ENCODE results near the gene JCAD.
A peak's percentile ranks its signal among the peaks of the same experiment; 100 is the strongest.

Gene JCAD

DNA sequence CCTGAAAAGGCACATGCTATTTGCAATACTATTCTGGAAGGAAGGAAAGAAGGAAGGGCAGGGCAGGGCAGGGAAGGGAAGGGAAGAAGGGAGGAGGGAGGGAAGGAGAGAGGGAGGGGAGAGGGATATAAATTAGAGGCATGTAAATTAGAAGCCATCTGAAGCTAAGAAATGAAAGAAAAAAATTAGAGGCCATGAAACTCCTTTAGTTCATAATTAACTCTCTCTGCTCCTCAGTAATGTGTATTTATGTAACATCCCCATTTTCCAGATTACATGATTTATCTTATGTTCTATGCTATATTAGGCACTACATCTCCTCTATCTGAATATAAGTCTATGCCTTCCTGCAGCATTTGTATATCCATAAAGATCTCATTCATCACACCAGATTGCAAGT, 12.7 kb upstream of the JCAD start:
- DNase-seq: no peak

DNA sequence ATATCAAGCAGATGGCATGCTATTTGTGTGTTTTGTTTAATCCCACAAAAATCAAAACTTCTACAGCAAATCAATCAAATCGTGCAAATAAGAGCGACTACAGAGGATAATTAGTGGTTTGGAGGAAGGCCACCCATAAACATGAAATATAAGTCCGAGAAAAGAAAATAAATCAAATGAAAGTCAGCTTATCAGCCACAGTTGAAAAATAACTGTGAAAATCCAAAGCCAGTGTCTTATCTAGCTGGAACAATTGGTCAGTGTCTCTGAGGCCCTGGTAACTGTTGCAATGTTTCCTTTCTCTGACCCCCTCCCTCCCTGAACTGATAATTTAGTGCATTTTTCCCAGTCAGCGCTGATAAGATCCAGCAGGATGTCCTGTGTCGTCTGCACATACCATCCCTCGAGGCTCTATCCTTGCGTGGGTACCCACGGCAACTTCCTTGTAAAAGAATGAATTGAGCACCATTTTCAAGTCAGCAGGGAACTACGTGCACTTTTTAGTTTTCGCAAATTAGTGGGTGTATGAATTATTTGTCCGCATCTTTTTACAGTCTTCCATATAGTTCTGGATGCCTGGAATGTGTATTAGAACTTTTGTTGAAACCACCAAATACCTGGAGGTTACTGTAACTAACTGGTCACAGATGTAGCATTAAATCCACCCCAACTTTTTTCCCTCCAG, 10.8 kb upstream of the JCAD start:
- no peak for DNase-seq

DNA sequence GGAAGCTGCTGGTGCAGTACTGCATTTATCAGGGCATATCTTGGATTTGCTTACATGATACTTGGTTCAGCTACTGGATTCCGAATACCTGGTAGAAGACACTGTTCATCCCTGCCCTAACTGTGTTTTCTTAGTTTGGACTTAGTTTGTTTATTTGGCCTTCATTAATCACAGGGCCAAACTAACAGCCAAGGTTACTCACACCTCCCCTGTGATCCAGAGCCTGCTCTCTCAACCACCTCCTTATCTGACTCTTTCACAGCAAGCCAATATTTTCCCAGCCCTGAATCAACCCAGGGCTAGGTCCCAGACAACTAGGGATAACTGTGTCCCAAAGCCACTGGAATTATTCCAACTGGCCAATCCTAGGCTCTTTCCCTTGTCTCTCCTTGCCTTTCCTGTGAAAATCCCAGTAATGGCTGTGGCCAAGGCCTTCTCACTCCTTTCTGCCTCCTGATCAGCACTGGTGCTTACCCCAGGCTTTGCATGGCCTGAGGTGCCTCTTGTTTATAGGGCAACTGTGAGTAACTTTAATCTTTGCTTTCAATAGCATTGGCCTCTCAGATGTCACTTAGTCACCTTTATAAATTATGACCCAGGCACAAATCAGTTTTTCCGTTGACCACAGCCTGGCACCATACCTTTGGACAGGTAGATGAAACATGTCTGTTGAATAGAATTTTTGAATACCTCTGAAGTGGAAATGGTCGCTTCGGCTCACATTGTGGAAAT, 9.3 kb upstream of the JCAD start:
- DNase-seq: no peak

DNA sequence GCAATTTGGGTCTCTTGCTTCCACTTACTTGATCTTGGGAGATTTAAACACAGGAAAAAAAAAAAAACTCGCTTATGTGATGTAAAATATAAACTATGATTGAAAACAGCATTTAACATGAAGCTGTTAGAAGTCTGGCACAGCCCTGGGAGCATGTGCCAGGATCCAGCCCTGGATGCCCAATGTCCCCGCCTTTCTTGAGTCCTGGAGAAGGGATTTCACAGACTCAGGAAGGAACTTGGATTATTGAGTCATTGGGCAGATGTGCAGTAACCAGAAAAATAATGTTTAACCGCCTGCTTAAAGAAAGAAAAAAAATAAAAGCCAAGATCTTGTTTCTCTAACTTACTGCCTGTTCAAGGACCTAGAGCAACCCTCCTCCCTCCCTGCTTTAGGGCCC, 3.7 kb upstream of the JCAD start:
- no peak for DNase-seq

DNA sequence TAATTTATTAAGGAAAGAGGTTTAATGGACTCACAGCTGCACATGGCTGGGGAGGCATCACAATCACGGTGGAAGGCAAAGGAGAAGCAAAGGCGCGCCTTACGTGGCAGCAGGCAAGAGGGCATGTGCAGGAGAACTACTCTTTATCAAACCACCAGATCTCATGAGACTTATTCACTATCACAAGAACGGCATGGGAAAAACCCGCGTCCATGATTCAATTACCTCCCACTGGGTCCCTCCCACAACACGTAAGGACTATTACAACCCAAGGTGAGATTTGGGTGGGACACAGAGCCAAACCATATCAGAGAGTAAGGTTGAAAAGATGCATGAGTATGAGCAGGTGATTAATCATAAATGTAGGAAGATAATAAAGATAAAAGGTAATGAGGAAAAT, 3.2 kb upstream of the JCAD start:
- no peak for DNase-seq

DNA sequence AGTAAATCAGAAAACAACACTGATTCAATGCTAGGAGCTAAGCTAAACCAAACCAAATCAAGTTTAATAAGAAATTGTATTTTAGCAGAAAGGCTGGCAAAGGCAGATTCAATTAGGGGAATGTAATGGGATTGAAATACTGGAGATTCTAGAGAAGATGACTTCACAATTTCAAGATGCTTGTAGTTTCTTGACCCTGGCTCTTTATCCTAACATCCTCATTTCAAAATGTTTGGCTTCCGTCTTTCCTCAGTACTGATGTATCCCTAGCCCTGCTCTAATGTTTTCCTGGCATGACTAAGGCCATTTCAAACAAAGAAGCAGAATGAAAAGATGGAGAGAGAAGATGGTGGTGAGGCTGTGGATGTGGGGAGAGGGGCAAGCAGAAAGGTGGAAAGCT, 2.7 kb upstream of the JCAD start:
- no peak for DNase-seq

DNA sequence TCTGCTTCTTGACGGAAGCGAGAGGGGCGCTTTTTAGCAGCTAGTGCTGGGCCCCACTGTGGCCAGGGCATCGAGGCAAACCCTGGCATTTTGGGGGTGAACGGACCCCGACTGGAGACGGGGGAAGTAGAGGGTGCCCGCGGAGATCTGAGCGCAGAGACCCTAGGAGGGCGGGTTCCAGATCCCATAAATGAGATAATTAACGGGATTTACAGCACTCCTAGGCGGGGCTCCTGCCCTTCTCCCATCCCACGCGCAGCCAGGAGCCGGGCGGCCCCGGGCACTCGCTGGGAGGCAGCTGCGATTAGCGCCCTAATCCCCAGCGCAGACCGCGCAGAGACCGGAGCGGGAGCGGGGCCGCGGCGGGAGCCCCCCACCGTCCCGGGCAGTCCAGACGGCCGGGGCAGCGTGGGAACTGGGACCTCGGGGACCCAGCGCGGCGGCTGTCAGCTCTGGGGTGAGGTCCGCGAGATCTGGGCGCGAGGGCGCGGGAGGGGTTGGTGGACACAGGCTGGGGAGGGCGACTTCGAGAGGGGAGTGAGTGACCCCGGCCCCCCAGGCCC, 735 bp downstream of the JCAD start:
- peak; percentile 27 for DNase-seq

DNA sequence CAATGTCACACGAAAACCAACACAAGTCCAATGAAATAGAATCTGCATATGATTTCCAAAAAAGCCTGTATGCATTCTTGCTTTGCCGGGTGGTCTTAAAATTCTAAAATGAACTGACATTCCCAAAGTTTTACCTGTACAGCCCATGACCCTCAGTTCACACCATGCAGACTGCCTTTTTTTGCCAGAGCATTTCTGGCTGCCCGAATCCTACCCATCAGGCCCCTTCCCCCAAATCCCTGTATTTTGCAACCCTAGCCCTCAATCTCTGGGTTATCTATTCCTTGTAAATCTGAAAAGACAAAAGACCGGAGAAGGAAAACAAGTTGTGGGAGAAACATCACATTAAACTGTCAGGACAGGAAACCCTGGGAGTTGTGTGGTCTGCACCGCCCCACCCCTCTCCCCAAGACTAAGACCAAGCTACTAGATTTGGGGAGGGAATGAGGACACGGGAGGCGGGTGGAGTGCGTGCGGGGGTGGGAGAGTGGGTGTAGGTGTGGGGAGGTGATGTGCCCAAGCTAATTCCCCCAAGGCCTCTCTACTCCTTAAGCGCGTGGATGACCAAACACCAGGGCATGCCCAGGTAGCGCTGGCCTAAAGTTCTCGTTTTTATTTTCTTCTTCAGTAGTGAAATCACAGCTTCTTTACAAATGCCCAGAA, 1.4 kb downstream of the JCAD start:
- no peak for DNase-seq

DNA sequence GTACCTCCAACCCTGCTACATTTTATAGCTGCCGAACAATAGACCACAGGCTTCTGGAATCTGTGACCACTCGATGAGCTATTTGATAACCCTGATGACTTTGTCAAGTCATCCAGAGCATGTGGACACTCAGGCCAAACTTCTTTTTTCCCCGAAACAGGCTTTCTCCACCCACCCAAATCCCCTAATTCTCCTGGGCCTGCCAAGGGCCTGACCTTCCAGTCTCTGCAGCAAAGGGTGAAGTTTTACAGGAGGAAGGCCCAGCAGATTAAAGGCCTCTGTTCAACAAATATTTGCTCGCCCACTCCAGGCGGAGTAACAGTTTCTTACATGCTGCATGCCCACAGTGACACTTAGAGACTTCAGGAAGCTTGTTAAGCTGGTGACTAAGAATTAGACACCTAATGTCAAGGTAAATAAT, 2.0 kb downstream of the JCAD start:
- no peak for DNase-seq

DNA sequence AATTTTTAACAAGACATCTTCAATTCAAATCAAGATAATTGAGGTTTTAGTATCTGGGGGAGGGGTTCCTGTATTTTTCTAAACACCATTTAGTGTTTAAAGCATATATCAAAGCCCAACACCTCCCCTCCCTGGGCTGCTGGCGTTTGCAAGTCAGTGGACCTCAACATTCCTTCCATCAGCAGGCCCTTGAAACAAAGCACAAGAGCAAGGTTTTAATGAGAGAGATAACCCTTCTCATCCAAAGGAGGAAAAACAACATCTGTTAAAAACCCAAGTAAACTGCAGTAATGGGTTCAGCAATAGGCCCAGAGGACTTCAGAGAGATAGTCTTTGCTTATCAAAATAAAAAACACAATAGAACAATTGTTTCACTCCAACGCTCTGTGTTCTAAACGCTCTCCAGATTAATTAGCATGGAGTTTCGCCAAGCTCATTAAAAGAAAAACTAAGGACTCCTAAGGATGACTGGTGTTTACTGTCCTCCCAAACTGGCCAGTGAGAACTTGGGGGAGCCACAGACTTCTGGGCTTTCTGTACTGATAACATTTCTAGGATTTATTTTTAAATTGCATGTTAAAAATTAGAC, 2.5 kb downstream of the JCAD start:
- no peak for DNase-seq

DNA sequence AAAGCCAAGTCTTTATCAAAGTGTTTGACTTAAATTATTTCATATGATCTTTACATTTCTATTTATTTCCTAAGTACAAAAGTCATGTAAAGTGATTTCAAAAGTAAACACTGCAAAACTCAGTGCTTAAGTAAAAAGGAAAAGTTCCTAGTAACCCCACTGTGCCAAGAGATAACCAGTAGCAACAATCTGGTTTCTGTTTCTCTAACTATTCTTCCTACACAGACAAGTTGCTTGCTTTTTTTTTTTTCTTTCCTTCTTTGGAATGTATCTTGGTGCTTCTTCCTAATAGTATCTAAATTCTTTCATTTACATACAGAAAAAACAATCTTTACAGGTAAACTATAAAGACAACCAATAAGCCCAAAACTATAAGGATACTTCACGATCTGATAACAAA, 3.1 kb downstream of the JCAD start:
- no peak for DNase-seq

DNA sequence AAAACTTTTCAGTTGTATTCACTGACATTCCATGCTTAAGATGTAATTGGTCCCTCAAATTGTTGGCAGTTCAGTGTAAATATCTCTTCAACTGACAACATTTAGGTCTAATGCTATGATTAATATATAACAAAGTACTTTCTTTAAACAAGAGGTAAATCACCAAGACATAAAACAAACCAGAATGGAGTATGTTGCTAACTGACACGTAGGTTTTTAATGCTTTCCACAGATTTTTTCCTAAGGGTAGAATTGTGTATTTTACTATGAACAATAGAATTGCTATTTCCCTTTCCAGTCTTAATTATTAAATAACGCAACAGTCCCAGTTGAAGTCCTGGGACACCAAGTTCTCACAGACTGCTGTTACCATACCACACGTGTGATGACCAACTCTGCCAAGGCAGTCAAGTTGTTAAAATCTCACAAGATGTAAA, 4.1 kb downstream of the JCAD start:
- no peak for DNase-seq

DNA sequence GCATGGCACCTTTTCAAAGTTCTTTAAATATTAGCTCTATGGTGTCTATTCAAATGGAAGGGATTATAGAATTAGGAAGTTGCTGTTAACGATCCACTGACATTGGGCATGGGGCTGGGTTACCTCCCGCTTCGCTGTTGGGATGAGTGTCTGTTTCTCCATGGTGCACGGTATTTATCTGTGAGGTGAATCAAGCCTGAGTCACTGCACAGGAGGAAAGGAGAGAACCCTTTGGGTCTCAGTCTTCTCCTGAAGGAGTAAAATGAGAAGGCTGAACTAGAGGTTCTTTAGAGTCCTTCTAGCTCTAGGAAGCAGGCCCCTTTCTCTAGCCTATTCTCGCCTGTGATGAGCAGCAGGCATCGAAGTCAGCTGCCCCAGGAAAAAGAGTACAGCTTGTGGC, 7.3 kb downstream of the JCAD start:
- no peak for DNase-seq

DNA sequence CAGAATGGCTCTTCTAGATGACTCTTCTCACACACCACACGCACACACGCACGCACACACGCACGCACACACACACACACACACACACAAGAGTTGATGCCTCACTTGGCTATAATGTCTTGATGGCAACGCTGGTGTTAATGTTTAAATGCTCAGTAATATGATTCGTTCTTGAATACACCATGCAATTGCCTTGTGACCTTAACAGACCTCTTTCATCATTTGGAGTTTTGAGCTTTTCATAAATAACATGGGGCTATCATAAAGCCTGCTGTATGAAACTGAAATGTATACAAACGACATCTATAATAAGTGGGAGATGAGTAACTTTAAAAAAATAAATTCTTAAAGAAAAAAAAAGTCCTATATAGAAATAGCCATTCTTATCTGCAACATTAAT, 8.2 kb downstream of the JCAD start:
- DNase-seq: no peak

DNA sequence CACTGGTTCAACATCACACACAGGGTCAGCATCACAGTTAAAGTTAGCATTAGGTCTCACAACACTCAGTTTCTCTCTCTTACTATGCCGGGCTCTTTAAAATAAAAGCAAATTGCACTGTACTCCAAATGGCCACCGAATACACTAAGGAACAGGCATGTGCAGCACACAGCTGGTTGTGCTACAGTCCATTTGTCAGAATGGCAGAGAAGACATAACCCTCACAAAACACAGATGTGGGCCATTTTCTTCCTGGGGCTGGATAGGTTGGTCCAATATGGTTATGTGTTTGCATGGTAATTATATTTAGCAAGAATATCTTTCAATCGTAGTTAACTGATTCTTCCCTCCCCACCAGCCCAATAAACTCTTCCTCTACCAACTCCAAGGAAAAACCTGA, 9.0 kb downstream of the JCAD start:
- no peak for DNase-seq

DNA sequence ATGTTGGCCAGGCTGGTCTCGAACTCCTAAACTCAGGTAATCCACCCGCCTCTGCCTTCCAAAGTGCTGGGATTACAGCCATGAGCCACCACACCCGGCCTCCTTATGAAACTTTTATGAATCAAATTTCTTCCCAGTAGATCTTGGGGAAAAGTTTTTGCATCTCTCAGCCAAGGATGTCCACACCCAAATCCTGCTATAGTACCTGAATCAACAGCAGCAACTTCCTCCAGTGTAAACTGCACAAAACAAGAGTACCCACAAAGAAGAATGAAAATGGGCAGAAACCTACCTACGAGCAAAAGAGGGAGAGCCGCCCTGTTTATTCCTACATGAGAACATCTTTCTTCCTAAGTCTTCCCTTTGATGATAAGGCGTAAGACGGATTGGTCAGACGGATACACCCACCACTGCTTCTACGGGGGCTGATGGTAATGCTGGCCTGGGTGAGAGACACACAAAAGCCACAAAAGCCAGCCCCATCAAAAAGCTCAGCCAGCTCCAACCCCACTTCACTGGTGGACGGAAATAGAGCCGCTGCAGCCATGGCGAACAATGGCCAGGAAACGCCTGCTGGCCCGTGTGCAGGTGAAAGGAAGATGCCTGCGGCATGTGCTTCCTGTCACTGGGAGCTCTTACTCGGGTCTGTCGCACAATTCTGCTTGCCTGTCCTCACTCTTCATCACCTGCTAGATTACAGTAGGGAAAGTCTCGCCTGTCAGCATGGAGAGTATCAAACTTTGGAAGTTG, 10.4 kb downstream of the JCAD start:
- no peak for DNase-seq

DNA sequence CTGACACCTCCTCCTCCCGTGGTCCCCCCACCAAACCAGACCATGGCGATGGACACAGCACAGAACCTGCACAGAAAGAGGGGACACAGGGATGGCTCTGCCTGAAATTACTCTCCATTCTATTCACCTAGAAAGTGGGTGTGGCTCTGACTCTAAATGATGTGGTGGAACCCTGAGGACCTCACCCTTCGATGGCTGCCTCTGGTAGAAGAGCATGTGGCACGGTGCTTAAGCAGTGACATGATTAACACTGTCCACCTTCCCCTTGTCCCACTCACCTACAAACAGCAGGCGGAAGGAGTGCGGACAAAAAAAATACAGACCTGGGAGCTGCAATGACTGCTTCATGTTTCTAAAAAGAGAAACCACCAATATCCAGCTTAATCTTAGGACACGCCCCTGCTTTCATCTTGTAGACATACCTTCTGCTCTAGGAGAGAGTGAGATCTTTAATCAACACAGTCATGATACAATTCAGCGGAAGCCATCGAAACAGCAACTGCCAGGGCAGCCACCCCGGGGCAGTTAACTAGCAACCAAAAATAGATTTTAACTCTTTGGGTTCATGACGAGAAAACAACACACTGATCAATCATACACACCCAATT, 11.4 kb downstream of the JCAD start:
- no peak for DNase-seq

DNA sequence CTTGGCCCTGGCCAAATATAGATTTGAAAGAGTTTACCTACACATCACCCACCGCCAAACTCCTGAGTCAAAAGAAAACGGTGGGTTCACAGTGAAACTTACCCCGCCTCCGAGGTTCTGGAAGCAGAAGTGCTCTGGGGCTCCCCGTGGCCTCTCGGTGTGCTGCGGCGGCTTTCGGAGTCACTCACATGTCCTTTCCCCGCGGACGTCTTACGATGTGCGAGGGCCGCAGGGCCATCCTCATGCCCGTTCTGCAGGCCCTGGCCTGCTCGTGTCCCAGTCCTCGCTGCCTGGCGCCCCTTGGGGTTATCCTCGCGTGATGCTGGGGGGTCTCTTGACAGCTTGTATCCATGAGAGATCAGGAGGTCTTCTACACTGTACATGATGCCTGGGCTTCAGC, 12.0 kb downstream of the JCAD start:
- no peak for DNase-seq

DNA sequence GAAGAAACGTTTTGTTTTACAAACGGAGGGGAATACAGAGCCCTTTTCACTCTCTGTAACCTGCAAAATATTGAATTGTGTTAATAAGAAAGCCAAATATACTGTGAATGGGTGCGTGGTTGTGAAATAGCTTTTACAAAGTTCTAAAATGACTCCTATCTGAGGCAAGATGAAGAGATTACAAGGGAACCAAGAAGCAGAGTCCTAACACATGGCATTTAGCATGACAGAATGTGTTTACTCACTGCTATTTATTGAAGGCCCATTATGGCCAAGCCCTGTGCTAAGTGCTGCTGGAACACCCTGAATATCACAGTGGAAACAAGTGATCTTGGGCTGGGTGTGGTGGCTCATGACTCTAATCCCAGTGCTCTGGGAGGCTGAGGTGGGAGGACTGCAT, 12.9 kb downstream of the JCAD start:
- DNase-seq: no peak

DNA sequence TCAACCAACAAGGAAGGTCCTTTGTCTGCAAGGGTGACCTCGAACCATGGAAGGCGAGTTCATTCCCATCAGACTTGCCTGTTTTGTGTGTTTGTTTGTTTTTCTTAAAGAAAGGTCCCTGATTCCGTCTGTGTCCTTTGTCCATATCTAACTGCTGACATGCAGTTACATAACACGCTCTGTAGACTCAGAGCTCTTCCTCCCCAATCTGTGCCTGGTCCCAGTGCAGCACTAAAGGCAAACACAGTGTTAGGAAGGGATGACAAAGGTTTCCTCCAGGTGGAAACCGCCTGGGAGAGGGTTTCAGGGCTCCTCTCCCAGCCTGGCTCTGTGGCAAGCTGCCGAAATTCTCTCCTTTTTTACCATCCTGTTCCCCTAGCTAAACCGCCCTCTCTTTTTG, 13.4 kb downstream of the JCAD start:
- DNase-seq: no peak

DNA sequence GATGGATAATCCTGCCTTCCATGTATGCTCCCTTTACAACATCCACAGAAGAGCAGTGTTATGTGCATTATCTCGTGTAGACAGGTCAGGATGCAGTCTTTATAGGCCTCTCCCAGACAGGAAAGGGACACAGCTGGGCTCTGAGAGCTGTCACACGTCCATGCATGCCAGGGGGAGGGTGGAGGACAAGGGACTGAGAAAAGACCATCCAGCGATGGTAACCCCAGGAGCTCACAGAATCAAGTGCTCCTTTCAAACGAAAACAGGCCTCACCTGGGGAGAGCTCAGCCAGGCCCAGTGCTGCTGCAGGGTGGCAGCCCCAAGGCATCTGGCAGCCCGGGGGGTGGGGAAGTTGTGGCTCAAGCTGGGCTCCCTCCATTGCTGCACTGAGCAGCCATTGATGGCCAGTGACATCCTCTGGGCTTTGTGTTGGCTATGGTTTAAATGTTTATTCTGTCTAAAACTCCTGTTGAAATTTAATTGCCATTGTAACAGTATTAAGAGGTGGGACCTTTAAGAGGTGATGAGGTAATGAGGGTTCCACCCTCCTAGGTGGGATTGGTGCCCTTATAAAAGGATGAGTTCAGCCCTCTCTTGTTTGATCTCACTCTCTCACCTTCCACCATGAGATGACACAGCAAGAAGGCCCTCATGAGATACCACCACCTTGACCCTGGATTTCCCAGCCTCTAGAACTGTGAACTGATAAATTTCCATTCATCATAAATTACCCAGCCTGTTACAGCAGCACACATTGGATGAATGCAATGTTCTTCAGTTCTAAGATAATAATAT, 15.7 kb downstream of the JCAD start:
- no peak for DNase-seq

DNA sequence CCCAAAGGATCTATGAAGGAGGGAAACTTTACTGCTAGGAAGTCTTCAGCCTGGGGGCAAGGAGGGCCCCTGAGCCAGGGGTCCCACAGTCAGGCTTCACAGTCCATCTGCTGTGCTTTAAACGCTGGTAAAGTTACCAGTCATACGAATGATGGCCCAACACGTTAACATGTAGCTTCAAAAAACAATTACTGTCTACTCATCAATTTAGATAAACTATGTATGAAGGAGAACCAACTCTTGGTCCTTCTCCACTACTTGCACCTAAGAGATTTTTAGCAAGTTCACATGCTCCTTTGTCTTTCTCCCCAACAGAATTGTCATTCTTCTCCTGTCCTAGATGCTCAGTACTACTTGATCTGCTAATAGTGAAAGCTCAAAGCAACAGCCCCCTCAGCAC, 16.6 kb downstream of the JCAD start:
- no peak for DNase-seq
